K562 (cell line): ENCODE results near the gene RPH3AL. TPM values are rescaled to one million over a fixed set of nuclear protein-coding genes. Genes with fewer than 3 reads are reported as not detected.

Source experiments
- ATAC-seq: fragments of 200-7000 bp; cut with Tn5 transposase; 3 replicates; pipeline ENCODE4 v1.9.1; 2020; ENCODE audit warnings: moderate library complexity
- BruUV-seq: library from RNA; stranded (reverse); fragments of 400-500 nt; replicated peaks from 2 replicates; lab custom pipeline; 2021; lab: Mats Ljungman, UMichigan
- CTCF ChIA-PET: fragments of 300-600 bp; formaldehyde crosslinking; extraction: SDS; loops from one replicate; lab custom pipeline; 2021; ENCODE audit warnings: low intra/inter-chr PET ratio; lab: Yijun Ruan, JAX
- POLR2A ChIA-PET: fragments of 300-600, 350-650 bp; sonication (Branson Sonifier 250); formaldehyde crosslinking; extraction: SDS; loops from one replicate; lab custom pipeline; 2021; ENCODE audit warnings: antibody characterized with exemption, inconsistent platforms; lab: Yijun Ruan, JAX
- DNase-seq, 4 experiments: peaks; one replicate each; pipeline versions ENCODE4 v3.0.0 to v3.0.0-alpha.2; 2011 to 2018; ENCODE audit warnings: low spot score in 3 of 4, mixed read lengths in 3 of 4; ENCODE audit errors: extremely low read depth in 1 of 4
- FAIRE-seq: peaks from 2 replicates; lab custom pipeline; 2011; peaks lifted over from hg19 to GRCh38; lab: Jason Lieb, UNC
- H2AFZ ChIP-seq: 2 replicates; pipeline ENCODE4 v1.6.0; 2011; ENCODE audit warnings: low read depth, low read length, control low read depth, inconsistent platforms
- H3K27ac ChIP-seq: fragments of 200-600 bp; 3 replicates; pipeline ENCODE4 v1.8.0; 2011; ENCODE audit warnings: low read depth, mild to moderate bottlenecking, control low read depth, inconsistent platforms, low read length, moderate library complexity, mixed read lengths; ENCODE audit errors: extremely low read depth
- H3K27me3 ChIP-seq, 2 experiments: fragments of 300-600 bp in 1 of 2; 2 replicates in 1 of 2; 3 replicates in 1 of 2; pipeline versions ENCODE4 v1.6.0 to v1.8.0; 2011; ENCODE audit warnings: inconsistent platforms in 2 of 2, low read length in 2 of 2, mild to moderate bottlenecking in 1 of 2, mixed read lengths in 1 of 2, moderate library complexity in 1 of 2; ENCODE audit not compliant: control insufficient read depth in 2 of 2, insufficient read depth in 2 of 2
- H3K36me3 ChIP-seq: fragments of 300-600 bp; 3 replicates; pipeline ENCODE4 v1.8.0; 2011; ENCODE audit warnings: mild to moderate bottlenecking, low read length, inconsistent platforms; ENCODE audit not compliant: control insufficient read depth, insufficient read depth
- H3K4me1 ChIP-seq, 2 experiments: fragments of 200-600 bp in 1 of 2; replicated peaks in 1 of 2; 2 replicates in 1 of 2; 3 replicates in 1 of 2; pipeline versions ENCODE4 v1.5.1 to v1.8.0; 2011; ENCODE audit warnings: inconsistent platforms in 2 of 2, low read length in 2 of 2, mild to moderate bottlenecking in 1 of 2, mixed read lengths in 1 of 2, moderate library complexity in 1 of 2; ENCODE audit not compliant: control insufficient read depth in 2 of 2, insufficient read depth in 2 of 2
- H3K4me2 ChIP-seq: 2 replicates; pipeline ENCODE4 v1.6.1; 2011; ENCODE audit warnings: low read length, control low read depth, inconsistent platforms, mixed read lengths; ENCODE audit not compliant: insufficient read depth
- H3K4me3 ChIP-seq: fragments of 200-600 bp; sonication (generic), shearing (Covaris generic); 2 replicates; pipeline ENCODE4 v1.5.1; 2016; ENCODE audit warnings: control low read depth, inconsistent platforms
- H3K79me2 ChIP-seq: fragments of 200-600 bp; 3 replicates; pipeline ENCODE4 v1.8.0; 2011; ENCODE audit warnings: low read length, inconsistent platforms; ENCODE audit not compliant: control insufficient read depth, insufficient read depth
- H3K9ac ChIP-seq, 2 experiments: 2 replicates each; pipeline versions ENCODE4 v1.6.0 to v1.6.1; 2011; ENCODE audit warnings: low read depth in 2 of 2, low read length in 2 of 2, control low read depth in 1 of 2, inconsistent platforms in 1 of 2, mild to moderate bottlenecking in 1 of 2, mixed read lengths in 1 of 2; ENCODE audit not compliant: insufficient read depth in 1 of 2
- H3K9me1 ChIP-seq: one replicate; pipeline ENCODE4 v1.6.0; 2011; ENCODE audit warnings: inconsistent platforms, mild to moderate bottlenecking, low read length, moderate library complexity; ENCODE audit not compliant: control insufficient read depth, insufficient read depth
- H3K9me3 ChIP-seq: replicated peaks from 2 replicates; pipeline ENCODE4 v1.5.1; 2011; ENCODE audit warnings: low read depth, low read length, inconsistent platforms; ENCODE audit not compliant: control insufficient read depth, insufficient read depth
- H4K20me1 ChIP-seq: replicated peaks from 2 replicates; pipeline ENCODE4 v1.6.1; 2011; ENCODE audit warnings: low read length, inconsistent platforms, mixed read lengths; ENCODE audit not compliant: control insufficient read depth, insufficient read depth
- HCFC1 ChIP-seq: IDR thresholded peaks from 2 replicates; pipeline ENCODE4 v1.6.1; 2012; ENCODE audit warnings: low read depth, low read length, improper control_type of control experiment
- KDM1A ChIP-seq, 2 experiments: fragments of 450-650 bp; IDR thresholded peaks; 2 replicates each; pipeline ENCODE4 v1.6.1; 2016; ENCODE audit warnings: mild to moderate bottlenecking in 2 of 2
- KLF1 ChIP-seq: fragments of 450-650 bp; IDR thresholded peaks from 2 replicates; pipeline ENCODE4 v1.6.1; 2016; ENCODE audit warnings: missing genetic modification characterization, missing compliant biosample characterization
- MAX ChIP-seq: sonication (generic); formaldehyde crosslinking; IDR thresholded peaks from 2 replicates; pipeline ENCODE4 v1.9.0; 2022; ENCODE audit warnings: mild to moderate bottlenecking, missing genetic modification reagents
- MLLT1 ChIP-seq, 2 experiments: fragments of 450-650 bp; IDR thresholded peaks; 2 replicates each; pipeline ENCODE4 v1.6.1; 2016
- MNT ChIP-seq, 2 experiments: fragments of 450-650 bp; conservative IDR thresholded peaks; 2 replicates each; pipeline ENCODE4 v1.6.1; 2017; ENCODE audit warnings: mild to moderate bottlenecking in 2 of 2, moderate library complexity in 2 of 2
- POLR3A ChIP-seq: IDR thresholded peaks from 2 replicates; pipeline ENCODE4 v1.6.1; 2011; ENCODE audit warnings: borderline replicate concordance, mild to moderate bottlenecking, moderate library complexity; ENCODE audit not compliant: insufficient read length, insufficient read depth; ENCODE audit errors: extremely low read depth
- RBFOX2 ChIP-seq: fragments of 200-400 bp; formaldehyde crosslinking; IDR thresholded peaks from 2 replicates; pipeline ENCODE4 v1.6.1; 2017; ENCODE audit warnings: low read depth, mild to moderate bottlenecking, low read length, moderate library complexity
- SRSF9 ChIP-seq: fragments of 200-400 bp; formaldehyde crosslinking; IDR thresholded peaks from 2 replicates; pipeline ENCODE4 v1.6.1; 2017; ENCODE audit warnings: low read depth, low read length, borderline replicate concordance
- XRCC3 ChIP-seq: fragments of 450-650 bp; IDR thresholded peaks from 2 replicates; pipeline ENCODE4 v1.6.1; 2017; ENCODE audit warnings: mild to moderate bottlenecking, moderate library complexity
- ZBTB1 ChIP-seq: sonication (generic); formaldehyde crosslinking; IDR thresholded peaks from 2 replicates; pipeline ENCODE4 v1.8.1; 2023; ENCODE audit warnings: missing genetic modification reagents, low read depth, mild to moderate bottlenecking, borderline replicate concordance
- ZFP36 ChIP-seq: fragments of 150-350 bp; IDR thresholded peaks from 2 replicates; pipeline ENCODE4 v1.6.1; 2018; ENCODE audit warnings: low read length, low read depth; ENCODE audit not compliant: partially characterized antibody
- ZNF175 ChIP-seq: fragments of 200-800 bp; sonication (Bioruptor generic); IDR thresholded peaks from 2 replicates; pipeline ENCODE4 v1.6.1; 2016; ENCODE audit warnings: low read depth, mild to moderate bottlenecking, missing genetic modification characterization, missing compliant biosample characterization
- ZNF512 ChIP-seq: IDR thresholded peaks from 2 replicates; pipeline ENCODE4 v1.6.1; 2016; ENCODE audit warnings: missing genetic modification characterization, missing compliant biosample characterization
- WGBS: fragments of 100-300 bp; shearing (Covaris generic); methylation state at CpG from one replicate; pipeline ENCODE4 v1.1.6; 2016; ENCODE audit warnings: low coverage, mixed read lengths; ENCODE audit not compliant: insufficient coverage; ENCODE audit errors: missing lambda C conversion rate; 5-methylcytosine and 5-hydroxymethylcytosine counted together
- in situ Hi-C: fragments of 300-500 bp; cut with MboI; formaldehyde crosslinking; loops from 4 replicates; pipeline ENCODE4 v1.15.0; 2018; ENCODE audit warnings: inconsistent platforms, mixed read lengths
- intact Hi-C: fragments of 100-400 bp; cut with micrococcal nuclease; formaldehyde crosslinking; loops from 2 replicates; pipeline ENCODE4 v1.14.2; 2022
- polyA plus RNA-seq, 8 experiments: library from polyadenylated mRNA; depleted of rRNA in 4 of 8; stranded (reverse) in 5 of 8; unstranded in 3 of 8; fragments of >200 nt; fragmentation: Nextera tagmentation in 2 of 8; fragmentation: Illumina TruSeq in 1 of 8; extraction: Ambion mirVana in 2 of 8; extraction: Trizol in 1 of 8; gene quantifications; 2 replicates each; pipeline versions ENCODE4 v1.2.1 to v1.2.3, GENCODE V29; 2011 to 2014; ENCODE audit warnings: inconsistent platforms in 1 of 8, missing spikeins in 1 of 8
- total RNA-seq, 7 experiments: library from RNA; depleted of rRNA in 6 of 7; stranded (reverse); fragments of >200 nt in 6 of 7; fragmentation: Illumina TruSeq in 2 of 7; extraction: Trizol in 2 of 7; gene quantifications; 2 replicates each; pipeline versions ENCODE4 v1.2.1 to v1.2.3, GENCODE V29; 2011 to 2021; ENCODE audit warnings: low replicate concordance in 1 of 7

Gene RPH3AL
- total and polyA plus RNA-seq, 9 of the 15 experiments (the other 6 are each of a cell fraction or from before 2014, with no cell fraction given) = 0.18 to 1.7 (median 0.39) TPM

GRCh38 chr17:215563-216478 is 136.8 kb downstream of the RPH3AL start (continued):
- TF ChIP-seq HCFC1 = peak; percentile 76
- peak; percentile 79 for TF ChIP-seq MAX (CRISPR knock-in tag)
- TF ChIP-seq ZNF175 (CRISPR knock-in tag) = 0 out of 2 replicates have a peak, but pooled peaks have one; percentile 23

GRCh38 chr17:214881-215331 is 137.7 kb downstream of the RPH3AL start:
- intact Hi-C loops = no loop called here
- no peaks in the 10 kb centered on the region for H3K9me3 ChIP-seq
- no peak overlapping the region for H3K9ac ChIP-seq
- CTCF ChIA-PET = no interaction called here
- in situ Hi-C loops = no loop called here
- H3K4me2 ChIP-seq = no peak overlapping the region
- no peak overlapping the region for H3K27ac ChIP-seq
- DNase-seq = no peak
- 62% methylated on average over 5 of the region's 10 CpGs for WGBS
- peaks cover 0 to 5% of the 10 kb centered on the region in 2 experiments; a peak in 2 of 5 replicates for H3K4me1 ChIP-seq
- ATAC-seq = no peak
- no peak overlapping the region for H3K4me3 ChIP-seq
- no peak overlapping the region for H2AFZ ChIP-seq
- H4K20me1 ChIP-seq = no peaks in the 10 kb centered on the region
- no peaks in the 10 kb centered on the region for H3K36me3 ChIP-seq
- no peaks in the 10 kb centered on the region for H3K9me1 ChIP-seq
- POLR2A ChIA-PET = no interaction called here
- no peaks in the 10 kb centered on the region for H3K79me2 ChIP-seq
- peaks cover 3 to 14% of the 10 kb centered on the region in 2 experiments; a peak in 3 of 5 replicates for H3K27me3 ChIP-seq
- BruUV-seq = no TSS peak
- no peak for FAIRE-seq
- TF ChIP-seq POLR3A (no peak), SRSF9 (no peak), XRCC3 (no peak), KDM1A (IDR thresholded peaks at IDR 0.05) (no peak), RBFOX2 (no peak), ZBTB1 (CRISPR knock-in tag) (no peak), ZFP36 (no peak), MLLT1 (IDR thresholded peaks at IDR 0.05) (no peak), KLF1 (no peak), MNT (conservative IDR thresholded peaks at IDR 0.05) (no peak), ZNF512 (no peak)
